ENCODE data around the gene CXCL10.
"Not testable (repeated sequence)": the region's sequence is repeated elsewhere in the genome, so short reads cannot be mapped to it uniquely, and the experiment has no call there.

Gene CXCL10

DNA sequence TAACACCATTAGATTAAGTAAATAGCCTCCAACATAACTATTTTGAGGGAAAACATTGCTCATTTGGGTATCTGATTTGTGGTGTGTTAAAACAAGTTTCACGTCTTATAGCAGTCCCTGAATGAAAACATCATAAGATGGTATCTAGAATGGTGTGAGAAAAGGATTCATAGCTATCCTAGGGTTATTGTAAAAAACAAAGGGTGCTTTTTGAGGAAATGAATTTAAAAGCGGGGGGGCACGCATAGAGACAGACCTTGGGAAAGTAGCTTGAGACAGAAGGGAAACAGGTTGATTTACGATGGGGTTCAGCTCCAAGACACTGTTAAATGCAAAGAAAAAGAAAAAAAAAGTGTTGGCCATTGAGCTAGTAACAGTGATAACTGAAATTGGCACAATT is 768 bp upstream of the CXCL10 start:
- no peak for DNase-seq

DNA sequence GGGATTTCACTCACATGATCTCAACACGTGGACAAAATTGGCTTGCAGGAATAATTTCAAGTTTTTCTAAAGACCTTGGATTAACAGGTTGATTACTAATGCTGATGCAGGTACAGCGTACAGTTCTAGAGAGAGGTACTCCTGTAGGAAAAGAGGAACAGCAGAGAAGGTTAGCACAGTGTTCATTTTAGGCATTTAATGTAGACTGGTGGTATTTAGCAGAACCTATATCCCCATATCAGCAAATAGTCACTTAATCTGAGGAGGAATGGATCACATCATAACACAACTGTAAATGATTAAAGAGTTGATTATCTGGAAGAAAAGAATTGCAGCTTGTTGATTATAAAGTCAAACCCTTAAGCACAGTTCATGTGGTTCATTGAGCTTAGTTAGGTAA is 620 bp downstream of the CXCL10 start:
- DNase-seq: no peak

DNA sequence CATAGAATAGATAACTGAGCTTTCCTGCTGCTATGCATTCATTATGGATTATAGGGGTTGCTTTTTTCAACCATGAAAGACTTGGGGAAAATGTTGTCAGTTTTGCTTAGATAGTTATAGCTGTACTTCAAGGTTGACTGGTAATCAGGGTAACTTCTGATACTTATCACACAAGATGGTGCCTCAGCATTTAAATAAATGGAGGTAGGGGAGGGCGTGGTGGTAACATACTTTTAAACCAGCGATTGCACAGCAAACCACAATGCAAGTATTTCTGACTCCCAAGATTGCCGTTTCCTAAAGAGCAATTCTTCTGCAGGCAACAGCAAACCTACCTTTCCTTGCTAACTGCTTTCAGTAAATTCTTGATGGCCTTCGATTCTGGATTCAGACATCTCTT is 1.3 kb downstream of the CXCL10 start:
- no peak for DNase-seq

GRCh38 chr4:76017056-76017686 is 6.1 kb downstream of the CXCL10 start:
- no peak for DNase-seq

DNA sequence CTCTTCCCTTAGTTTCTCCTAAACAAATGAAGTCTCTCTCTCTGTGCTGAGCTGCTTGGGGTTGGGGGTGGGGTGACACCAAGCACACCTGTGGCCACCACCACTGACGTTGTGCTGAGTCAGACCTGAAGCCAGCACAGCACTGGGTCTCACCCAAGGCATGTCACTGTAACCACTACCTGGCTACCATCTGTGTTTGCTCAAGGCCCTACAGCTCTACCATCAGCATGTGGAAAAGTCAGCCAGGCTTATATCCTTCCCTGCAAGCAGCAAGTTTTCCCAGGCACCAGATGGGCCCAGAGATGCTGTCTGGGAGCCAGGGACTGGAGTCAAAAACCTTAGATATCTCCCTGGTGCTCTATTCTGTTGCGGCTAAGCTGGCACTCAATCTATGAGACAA is 6.9 kb downstream of the CXCL10 start:
- peak; percentile 37 for DNase-seq

- no peak for DNase-seq
Observed at GRCh38 chr4:76013540-76013939, 9.8 kb downstream of the CXCL10 start.

GRCh38 chr4:76012388-76012801 is 10.9 kb downstream of the CXCL10 start:
- DNase-seq: no peak

- DNase-seq: no peak
Observed at GRCh38 chr4:76011700-76012387, 11.5 kb downstream of the CXCL10 start.

- DNase-seq: no peak
Observed at GRCh38 chr4:76011018-76011670, 12.2 kb downstream of the CXCL10 start.

- DNase-seq: no peak
Observed at GRCh38 chr4:76010576-76010975, 12.7 kb downstream of the CXCL10 start.

GRCh38 chr4:76009311-76009710 is 14.0 kb downstream of the CXCL10 start:
- DNase-seq: no peak

DNA sequence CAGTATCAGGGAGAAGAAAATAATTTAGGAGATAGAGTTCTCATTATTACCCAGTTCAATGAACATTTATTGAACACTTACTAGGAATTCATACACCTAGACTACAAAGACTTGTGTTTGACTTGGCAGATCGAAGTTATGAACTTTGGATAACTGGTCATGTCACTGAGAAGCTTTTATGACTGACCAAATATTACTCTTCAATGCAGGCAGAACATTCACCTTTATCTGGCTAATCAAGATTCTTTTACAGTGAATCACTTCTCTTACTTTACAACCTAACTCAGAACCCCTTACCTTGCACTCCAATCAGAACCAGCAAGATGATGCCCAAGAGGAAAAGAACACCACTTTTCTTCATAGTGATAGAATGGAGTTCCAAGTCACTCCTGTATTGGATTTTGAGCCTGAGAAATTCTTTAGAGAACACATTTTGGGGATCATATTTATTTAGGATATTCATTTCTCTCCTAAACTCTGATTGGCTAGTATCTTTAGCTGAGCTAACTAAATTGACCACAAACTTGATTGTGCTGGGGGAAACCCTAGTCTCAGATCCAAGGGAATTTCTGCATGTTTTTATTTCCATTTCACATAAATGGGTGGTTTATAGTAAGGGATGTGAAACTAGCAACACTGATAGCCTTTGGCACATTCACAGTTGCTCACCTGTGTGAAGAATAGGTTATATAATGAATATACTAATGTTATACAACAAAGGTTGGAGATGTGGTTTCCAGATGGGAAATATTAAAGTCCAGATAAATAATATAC is 16.0 kb downstream of the CXCL10 start, which contains the start of gene CXCL9:
Gene CXCL9, minus strand, starts transcription at position 421 of the 774 bp plus-strand sequence. Its CDS starts 60 bp downstream, at position 361.
- no peak for DNase-seq

DNA sequence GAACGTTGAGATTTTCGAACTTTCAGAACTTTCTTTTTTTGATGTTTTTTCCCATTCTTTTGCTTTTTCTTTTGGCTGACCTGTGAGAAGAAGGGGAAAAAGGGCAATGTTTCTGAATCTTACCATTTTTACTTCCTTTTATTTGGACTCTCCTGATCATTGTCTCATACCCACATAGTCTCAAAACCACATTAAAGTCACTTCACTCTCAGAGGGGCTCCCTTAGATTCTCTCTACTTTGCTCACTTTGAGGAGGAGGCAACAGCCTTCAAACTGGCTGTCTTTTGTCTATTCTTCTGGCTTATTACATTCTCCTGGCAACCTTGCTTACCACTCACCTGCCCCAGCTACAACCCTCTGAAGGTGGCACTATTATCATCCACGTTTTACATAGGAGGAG is 19.7 kb downstream of the CXCL10 start:
- DNase-seq: no peak

GRCh38 chr4:76003035-76003434 is 20.3 kb downstream of the CXCL10 start:
- DNase-seq: no peak

- DNase-seq: peak; percentile 31
Observed at GRCh38 chr4:76002176-76002575, 21.1 kb downstream of the CXCL10 start.

DNA sequence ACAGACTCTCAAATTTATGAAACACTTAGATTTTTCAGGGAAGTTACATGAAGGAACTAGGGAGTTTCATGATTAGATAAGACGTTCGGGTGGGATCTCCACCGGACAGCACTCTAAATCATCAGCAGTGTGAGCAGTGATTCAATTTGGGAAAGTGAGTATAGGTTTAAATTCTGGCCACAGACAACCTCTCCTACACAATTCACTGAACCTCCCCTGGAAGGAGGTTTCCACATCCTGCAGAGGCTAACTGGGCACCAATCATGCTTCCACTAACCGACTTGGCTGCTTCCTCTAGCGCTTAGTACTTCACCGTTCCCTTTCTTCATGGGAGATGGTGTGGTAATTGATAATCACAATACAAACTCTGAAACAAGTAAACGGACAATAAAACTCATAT is 21.6 kb downstream of the CXCL10 start:
- no peak for DNase-seq

DNA sequence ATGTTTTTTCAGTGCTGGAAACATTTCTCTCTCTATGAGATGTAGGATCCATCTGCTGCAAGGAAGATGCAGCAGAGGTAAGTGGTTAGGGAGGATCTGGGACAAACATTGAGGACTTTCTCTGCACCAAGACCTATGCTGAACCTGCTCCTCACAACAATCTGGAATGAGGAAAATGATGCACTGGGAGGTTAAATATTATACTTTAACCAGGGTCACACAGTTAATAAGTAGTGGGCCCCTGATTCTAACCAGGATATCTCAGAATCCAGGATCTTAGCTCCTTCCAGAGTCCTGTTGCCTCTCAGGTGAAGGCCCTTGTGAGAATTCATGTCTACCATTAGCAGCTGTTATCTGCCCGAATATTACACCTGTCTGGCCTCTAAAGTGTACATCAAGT is 23.0 kb downstream of the CXCL10 start:
- DNase-seq: no peak

GRCh38 chr4:75998525-75999147 is 24.7 kb downstream of the CXCL10 start:
- DNase-seq: not testable (repeated sequence)

GRCh38 chr4:75997946-75998345 is 25.4 kb downstream of the CXCL10 start:
- no peak for DNase-seq

GRCh38 chr4:75997081-75997480 is 26.2 kb downstream of the CXCL10 start:
- DNase-seq: no peak

GRCh38 chr4:75995727-75996126 is 27.6 kb downstream of the CXCL10 start:
- DNase-seq: peak; percentile 48

DNA sequence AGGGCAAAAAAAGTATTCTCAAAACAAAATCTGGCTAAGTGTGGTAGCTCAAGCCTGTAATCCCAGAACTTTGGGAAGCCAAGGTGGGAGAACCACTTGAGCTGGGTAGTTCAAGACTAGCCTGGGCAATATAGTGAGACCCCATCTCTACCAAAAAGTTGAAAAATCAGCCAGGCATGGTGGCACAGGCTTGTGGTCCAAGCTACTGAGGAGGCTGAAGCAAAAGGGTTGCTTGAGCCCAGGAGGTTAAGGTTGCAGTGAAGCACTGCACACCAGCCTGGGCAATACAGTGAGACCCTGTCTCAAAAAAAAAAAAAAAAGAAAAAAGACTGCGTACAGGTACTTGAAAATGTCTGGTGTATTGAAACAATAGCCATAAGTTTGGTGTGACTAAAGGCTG is 30.8 kb downstream of the CXCL10 start:
- DNase-seq: no peak

All from NCI-H2029 (cell line).